Caco-2 (cell line): Measurements from ENCODE around the gene PDCD4. TPM values are rescaled to one million over a fixed set of nuclear protein-coding genes. Genes with fewer than 3 reads are reported as not detected.

Experiments
- BruUV-seq: library from RNA; stranded (reverse); fragments of 400-500 nt; replicated peaks from 2 replicates; lab custom pipeline; 2021; lab: Mats Ljungman, UMichigan
- CTCF ChIA-PET: fragments of 300-600 bp; sonication (Branson Sonifier 250); formaldehyde crosslinking; loops from one replicate; lab custom pipeline; 2022; ENCODE audit warnings: antibody characterized with exemption; lab: Charles Lee
- POLR2A ChIA-PET: fragments of 300-600 bp; sonication (Branson Sonifier 250); formaldehyde crosslinking; loops from one replicate; lab custom pipeline; 2022; ENCODE audit warnings: antibody characterized with exemption; lab: Charles Lee
- DNase-seq, 2 experiments: peaks; one replicate each; pipeline versions ENCODE4 v3.0.0 to v3.0.0-alpha.2; 2020 to 2022
- H3K27me3 ChIP-seq: replicated peaks from 2 replicates; pipeline ENCODE4 v1.6.0; 2011; ENCODE audit warnings: low read length; ENCODE audit not compliant: control insufficient read depth, insufficient read depth
- H3K36me3 ChIP-seq: 2 replicates; pipeline ENCODE4 v1.5.1; 2011; ENCODE audit warnings: low read length; ENCODE audit not compliant: control insufficient read depth, insufficient read depth
- H3K4me1 ChIP-seq: fragments of 250-450 bp; sonication (Bioruptor Pico); 2 replicates; pipeline ENCODE4 v1.5.1; 2020; ENCODE audit warnings: mild to moderate bottlenecking
- H3K4me3 ChIP-seq: 2 replicates; pipeline ENCODE4 v1.5.1; 2011; ENCODE audit warnings: low read depth, mild to moderate bottlenecking, control low read depth, low read length
- H3K9me3 ChIP-seq: fragments of 250-450 bp; sonication (Bioruptor Pico); 2 replicates; pipeline ENCODE4 v1.5.1; 2020; ENCODE audit warnings: mild to moderate bottlenecking, moderate library complexity
- H3K27ac Mint-ChIP-seq: one replicate; pipeline ENCODE4 v1.8.0; 2022; ENCODE audit warnings: mixed read lengths; ENCODE audit not compliant: unreplicated experiment
- H3K27me3 Mint-ChIP-seq: one replicate; pipeline ENCODE4 v1.8.0; 2022; ENCODE audit warnings: mixed read lengths; ENCODE audit not compliant: insufficient read depth, unreplicated experiment
- H3K36me3 Mint-ChIP-seq: one replicate; pipeline ENCODE4 v1.8.0; 2022; ENCODE audit warnings: mild to moderate bottlenecking, mixed read lengths; ENCODE audit not compliant: insufficient read depth, unreplicated experiment
- H3K4me1 Mint-ChIP-seq: one replicate; pipeline ENCODE4 v1.8.0; 2022; ENCODE audit warnings: low read depth, mixed read lengths; ENCODE audit not compliant: unreplicated experiment
- H3K4me3 Mint-ChIP-seq: one replicate; pipeline ENCODE4 v1.8.0; 2022; ENCODE audit warnings: mild to moderate bottlenecking, moderate library complexity, mixed read lengths; ENCODE audit not compliant: unreplicated experiment
- H3K9me3 Mint-ChIP-seq: one replicate; pipeline ENCODE4 v1.8.0; 2022; ENCODE audit warnings: mixed read lengths; ENCODE audit not compliant: unreplicated experiment
- CTCF ChIP-seq, 2 experiments: fragments of 200-600 bp in 1 of 2; IDR thresholded peaks; 1 replicate in 1 of 2; 2 replicates in 1 of 2; pipeline versions ENCODE4 v1.5.1 to v1.8.0; 2011 to 2022; ENCODE audit warnings: antibody characterized with exemption in 1 of 2, control low read depth in 1 of 2, inconsistent platforms in 1 of 2, low read depth in 1 of 2, low read length in 1 of 2, mild to moderate bottlenecking in 1 of 2, moderate library complexity in 1 of 2; ENCODE audit not compliant: insufficient read depth in 1 of 2, severe bottlenecking in 1 of 2, unreplicated experiment in 1 of 2
- intact Hi-C: fragments of 100-400 bp; cut with micrococcal nuclease; formaldehyde crosslinking; loops from one replicate; pipeline ENCODE4 v1.10.0; 2022; ENCODE audit not compliant: unreplicated experiment
- total RNA-seq: library from RNA; stranded (reverse); gene quantifications from 2 replicates; pipeline ENCODE4 v1.2.3, GENCODE V29; 2022

PDCD4 gene
- total RNA-seq, 1 experiment from 2014 or later, result 66.1 TPM

DNA sequence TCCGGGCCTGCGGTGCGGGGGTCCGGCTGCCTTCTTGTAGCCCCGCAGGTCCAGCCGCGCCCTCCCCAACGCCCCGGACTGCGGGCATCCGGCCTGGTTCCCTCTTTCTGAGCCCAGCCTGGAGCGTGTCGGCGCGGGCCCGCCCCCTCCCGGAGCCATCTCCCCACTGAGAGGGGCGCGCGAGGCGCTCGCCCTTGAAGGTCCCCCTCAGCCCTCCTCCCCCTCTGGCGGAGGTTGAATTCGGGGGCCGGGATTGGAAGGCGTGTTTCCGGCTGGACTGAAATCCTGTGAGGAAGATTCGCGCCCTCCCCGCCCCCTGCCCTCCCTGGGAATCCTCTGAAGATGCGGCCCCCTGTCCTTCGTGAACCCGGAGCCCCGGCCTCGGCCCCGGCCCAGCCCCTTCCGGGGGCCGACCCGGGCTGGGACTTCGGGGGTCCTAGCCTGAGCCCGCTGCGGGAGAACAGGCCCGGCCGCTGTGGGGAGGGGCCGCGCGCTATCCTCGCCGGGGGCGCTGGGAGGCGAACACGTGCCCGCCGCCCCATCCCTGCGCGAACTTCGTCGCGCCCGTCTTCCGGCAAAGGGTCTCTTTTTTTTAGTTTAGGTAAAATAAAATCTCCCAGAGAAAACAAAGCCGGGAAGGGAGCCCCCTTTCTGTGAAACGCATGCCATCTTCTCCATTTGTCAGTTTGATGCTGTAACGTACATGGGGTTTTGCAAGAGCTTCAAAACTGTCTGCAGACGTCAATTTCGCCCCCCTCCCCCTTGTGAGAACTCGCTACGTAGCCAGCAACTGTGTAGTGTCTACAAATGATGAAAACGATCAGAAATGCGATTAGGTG lies 636 bp downstream of the PDCD4 start:
- peak overlapping the region; percentile 93 for H3K27ac Mint-ChIP-seq
- intact Hi-C loops, result loop anchor here (1.0 to 5.0 kb wide), 4 partner anchors 14 to 125 kb away; no protein-coding TSS in a partner anchor
- TF ChIP-seq CTCF (IDR thresholded peaks at IDR 0.05; ENCODE audit: insufficient read depth in 1 of 2, low read depth in 1 of 2, low read length in 1 of 2, severe bottlenecking in 1 of 2, unreplicated experiment in 1 of 2), result peak in 1 of 2 experiments; percentile 19
- no TSS peak for BruUV-seq
- no peaks in the 10 kb centered on the region for H3K27me3 ChIP-seq
- H3K27me3 Mint-ChIP-seq, result no peaks in the 10 kb centered on the region
- H3K9me3 ChIP-seq, result no peaks in the 10 kb centered on the region
- CTCF ChIA-PET, result interaction anchor here (0.7 to 1.6 kb wide), 11 partner anchors 15 to 185 kb away, joined by 3 to 8 read pairs (median 4); partner anchors contain the start of genes BBIP1 and SHOC2
- H3K36me3 Mint-ChIP-seq, result peaks cover 15% of the 10 kb centered on the region
- peak overlapping the region; percentile 72 for H3K4me3 ChIP-seq
- H3K4me1 ChIP-seq, result peaks cover 10% of the 10 kb centered on the region; the same call in 1 of the 2 replicates
- peak; percentile 76 to 80 for DNase-seq
- no peaks in the 10 kb centered on the region for H3K9me3 Mint-ChIP-seq
- peak overlapping the region; percentile 85 for H3K4me3 Mint-ChIP-seq
- POLR2A ChIA-PET, result interaction anchor here (0.6 to 1.3 kb wide), 12 partner anchors 15 to 322 kb away, joined by 3 to 32 read pairs (median 6); partner anchors contain the start of genes BBIP1 and SHOC2
- peaks cover 12% of the 10 kb centered on the region for H3K4me1 Mint-ChIP-seq
- H3K36me3 ChIP-seq, result no peaks in the 10 kb centered on the region

- DNase-seq, result no peak
- H3K4me1 Mint-ChIP-seq, result peaks cover 12% of the 10 kb centered on the region
- TSS peak; percentile 49 for BruUV-seq
Observed at GRCh38 chr10:110872984-110873923, 1.5 kb downstream of the PDCD4 start.

More at GRCh38 chr10:110872984-110873923, 1.5 kb downstream of the PDCD4 start:
- Histone ChIP-seq H3K4me1 (peaks cover 10% of the 10 kb centered on the region; the same call in 1 of the 2 replicates), H3K36me3 (no peaks in the 10 kb centered on the region), H3K27me3 (no peaks in the 10 kb centered on the region), H3K4me3 (peak overlapping the region; percentile 72), H3K9me3 (no peaks in the 10 kb centered on the region)
- Mint-ChIP-seq H3K9me3 (no peaks in the 10 kb centered on the region), H3K27me3 (no peaks in the 10 kb centered on the region), H3K36me3 (peaks cover 15% of the 10 kb centered on the region), H3K27ac (peak overlapping the region; percentile 93), H3K4me3 (peak overlapping the region; percentile 85)
- ChIA-PET POLR2A (interaction anchor here (0.7 to 1.3 kb wide), 4 partner anchors 16 to 45 kb away, joined by 3 to 7 read pairs (median 4); no protein-coding TSS in a partner anchor), CTCF (interaction anchor here (0.7 to 1.6 kb wide), 9 partner anchors 15 to 186 kb away, joined by 3 to 8 read pairs (median 3); no protein-coding TSS in a partner anchor)
- intact Hi-C loops, result loop anchor here (1.0 to 5.0 kb wide), 4 partner anchors 14 to 126 kb away; no protein-coding TSS in a partner anchor
- no peak for TF ChIP-seq CTCF (IDR thresholded peaks at IDR 0.05; ENCODE audit: insufficient read depth in 1 of 2, low read depth in 1 of 2, low read length in 1 of 2, severe bottlenecking in 1 of 2, unreplicated experiment in 1 of 2)
